Choroid plexus epithelial cell (primary cell): ENCODE data around the gene EXD2.

Experiments
- DNase-seq: peaks from one replicate; pipeline ENCODE4 v3.0.0-alpha.2; 2010; ENCODE audit warnings: low read depth
- H3K4me3 ChIP-seq: 2 replicates; pipeline ENCODE4 v1.5.1; 2011; ENCODE audit warnings: low read depth, mild to moderate bottlenecking, control low read depth, low read length, moderate library complexity
- TF ChIP-seq, protein P1 (sequence below): conservative IDR thresholded peaks from 2 replicates; pipeline ENCODE4 v1.5.1; 2011; ENCODE audit warnings: low read depth, mild to moderate bottlenecking, control low read depth, inconsistent platforms, low read length, moderate library complexity

The EXD2 gene

DNA sequence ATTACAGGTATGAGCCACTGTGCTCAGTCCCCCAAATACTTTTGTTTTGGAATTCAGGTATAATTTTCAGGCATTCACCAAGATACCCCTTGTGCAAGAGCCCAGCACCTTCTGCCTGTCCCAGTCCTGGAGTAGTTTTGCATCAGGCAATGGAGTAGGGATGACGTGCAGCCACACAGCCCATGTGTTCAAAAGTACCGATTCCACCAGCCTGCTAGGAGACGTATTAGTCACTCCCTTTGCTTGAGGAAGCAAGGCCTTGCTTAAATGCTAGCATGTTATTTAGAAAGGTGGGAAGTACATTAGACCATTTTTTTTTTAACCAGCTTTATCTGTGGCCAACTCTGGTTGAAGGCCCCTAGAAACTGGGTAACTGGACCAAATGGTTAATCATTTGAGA lies 53.6 kb downstream of the EXD2 start:
- no peak overlapping the region for H3K4me3 ChIP-seq
- TF ChIP-seq, protein P1, sequence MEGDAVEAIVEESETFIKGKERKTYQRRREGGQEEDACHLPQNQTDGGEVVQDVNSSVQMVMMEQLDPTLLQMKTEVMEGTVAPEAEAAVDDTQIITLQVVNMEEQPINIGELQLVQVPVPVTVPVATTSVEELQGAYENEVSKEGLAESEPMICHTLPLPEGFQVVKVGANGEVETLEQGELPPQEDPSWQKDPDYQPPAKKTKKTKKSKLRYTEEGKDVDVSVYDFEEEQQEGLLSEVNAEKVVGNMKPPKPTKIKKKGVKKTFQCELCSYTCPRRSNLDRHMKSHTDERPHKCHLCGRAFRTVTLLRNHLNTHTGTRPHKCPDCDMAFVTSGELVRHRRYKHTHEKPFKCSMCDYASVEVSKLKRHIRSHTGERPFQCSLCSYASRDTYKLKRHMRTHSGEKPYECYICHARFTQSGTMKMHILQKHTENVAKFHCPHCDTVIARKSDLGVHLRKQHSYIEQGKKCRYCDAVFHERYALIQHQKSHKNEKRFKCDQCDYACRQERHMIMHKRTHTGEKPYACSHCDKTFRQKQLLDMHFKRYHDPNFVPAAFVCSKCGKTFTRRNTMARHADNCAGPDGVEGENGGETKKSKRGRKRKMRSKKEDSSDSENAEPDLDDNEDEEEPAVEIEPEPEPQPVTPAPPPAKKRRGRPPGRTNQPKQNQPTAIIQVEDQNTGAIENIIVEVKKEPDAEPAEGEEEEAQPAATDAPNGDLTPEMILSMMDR = no peak
- no peak for DNase-seq

GRCh38 chr14:69246331-69246730 lies 55.0 kb downstream of the EXD2 start:
- TF ChIP-seq, protein P1 = no peak
- H3K4me3 ChIP-seq = no peak overlapping the region
- DNase-seq = no peak

DNA sequence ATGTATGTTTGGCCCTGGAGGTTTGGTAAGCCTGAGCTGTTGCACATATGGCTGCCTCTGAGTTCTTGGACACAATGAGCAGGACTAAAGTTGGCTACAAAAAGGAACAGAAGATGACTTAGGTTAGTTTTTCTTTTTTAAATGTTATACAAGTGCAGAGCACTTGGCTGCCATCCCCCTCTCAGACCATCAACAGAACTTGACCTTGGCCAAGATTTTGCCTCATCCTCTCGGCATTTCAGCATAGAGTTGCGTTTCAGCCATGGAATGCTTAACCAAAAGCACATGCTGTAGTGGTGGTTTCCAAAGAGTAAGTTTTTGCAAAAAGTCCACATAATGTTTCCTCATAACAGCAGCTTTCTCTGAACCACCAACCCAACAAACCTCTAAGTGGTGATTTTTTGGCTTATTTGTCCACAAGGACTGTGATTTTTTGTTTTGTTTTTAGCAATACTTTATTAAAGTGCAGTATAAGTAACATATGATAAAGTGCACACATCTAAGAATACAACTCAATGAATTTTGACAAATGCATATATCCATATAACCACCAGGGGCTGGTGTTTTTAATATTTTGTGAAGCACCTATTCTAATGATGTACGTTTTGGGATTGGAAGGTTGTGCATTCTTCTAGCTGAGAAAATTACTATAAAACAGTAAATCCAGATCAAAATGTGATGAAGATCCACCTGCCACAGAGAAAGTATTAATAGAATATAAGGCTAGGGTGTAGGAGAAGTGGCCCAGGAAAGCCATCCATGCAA lies 56.6 kb downstream of the EXD2 start:
- peak; percentile 94 for DNase-seq
- H3K4me3 ChIP-seq = no peak overlapping the region
- TF ChIP-seq, protein P1 = peak; percentile 51

DNA sequence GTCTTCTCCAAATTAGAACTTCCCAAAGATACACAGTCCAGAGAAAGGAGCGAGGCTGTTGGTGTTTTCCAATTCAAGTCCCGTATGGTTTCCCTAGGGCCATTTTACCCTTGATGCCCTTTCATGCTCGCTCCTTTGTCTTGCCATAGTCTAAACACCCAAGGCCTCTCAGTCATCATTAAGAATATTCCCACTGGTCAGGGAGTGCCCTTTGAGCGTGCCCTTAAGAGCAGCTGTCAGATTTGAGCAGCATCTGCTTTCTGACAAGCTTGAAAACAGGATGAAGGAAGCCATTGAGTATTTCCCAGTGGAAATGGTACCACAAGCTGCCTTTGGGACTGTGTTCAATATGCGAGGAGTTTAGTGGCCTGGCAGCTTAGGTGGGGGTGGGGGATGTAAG lies 58.3 kb downstream of the EXD2 start:
- TF ChIP-seq, protein P1 = no peak

DNA sequence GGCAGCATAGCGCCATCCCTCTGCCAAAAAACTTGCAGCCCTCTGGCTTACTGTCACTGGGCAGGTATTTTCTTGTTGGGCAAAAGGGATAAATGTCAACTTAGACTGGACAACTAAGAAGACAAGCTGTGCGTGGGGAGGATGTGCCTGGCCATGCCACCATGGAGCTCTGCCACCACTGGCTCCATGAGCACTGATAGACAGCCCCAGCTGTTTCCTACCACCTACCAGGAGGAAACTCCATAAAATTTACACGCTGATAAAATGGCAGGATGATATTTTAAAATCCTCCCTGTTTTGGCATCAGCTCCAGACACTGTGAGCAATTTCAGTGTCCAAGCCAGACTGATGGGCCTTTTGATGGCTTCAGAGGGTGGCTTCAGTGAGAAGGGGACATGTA lies 61.6 kb downstream of the EXD2 start:
- no peak overlapping the region for H3K4me3 ChIP-seq
- TF ChIP-seq, protein P1 = no peak
- no peak for DNase-seq

More for the DNA sequence above, 58.3 kb downstream of the EXD2 start:
- H3K4me3 ChIP-seq = no peak overlapping the region
- DNase-seq = no peak

GRCh38 chr14:69259168-69259526 lies 67.8 kb downstream of the EXD2 start:
- TF ChIP-seq, protein P1 = no peak
- H3K4me3 ChIP-seq = peak overlapping the region; percentile 54
- DNase-seq = no peak
